A549 treated with ZK216348 at 1 μM for 4 hours (cell line): Measurements from ENCODE around the gene OR6X1. TPM values are rescaled to one million over a fixed set of nuclear protein-coding genes. Genes with fewer than 3 reads are reported as not detected.

Source experiments
- total RNA-seq: library from RNA; stranded (reverse); fragments of 200-300 nt; extraction: Qiagen RNA extraction; gene quantifications from 5 replicates; pipeline ENCODE4 v1.2.3, GENCODE V29; 2022; ENCODE audit warnings: low read depth

OR6X1 gene
- total RNA-seq: not detected in 5 replicates

GRCh38 chr11:123754101-123754568 is at the start of gene OR6X1:
Gene OR6X1 (minus strand): TSS chr11:123754518. CDS start chr11:123754518, 0 bp downstream.

DNA sequence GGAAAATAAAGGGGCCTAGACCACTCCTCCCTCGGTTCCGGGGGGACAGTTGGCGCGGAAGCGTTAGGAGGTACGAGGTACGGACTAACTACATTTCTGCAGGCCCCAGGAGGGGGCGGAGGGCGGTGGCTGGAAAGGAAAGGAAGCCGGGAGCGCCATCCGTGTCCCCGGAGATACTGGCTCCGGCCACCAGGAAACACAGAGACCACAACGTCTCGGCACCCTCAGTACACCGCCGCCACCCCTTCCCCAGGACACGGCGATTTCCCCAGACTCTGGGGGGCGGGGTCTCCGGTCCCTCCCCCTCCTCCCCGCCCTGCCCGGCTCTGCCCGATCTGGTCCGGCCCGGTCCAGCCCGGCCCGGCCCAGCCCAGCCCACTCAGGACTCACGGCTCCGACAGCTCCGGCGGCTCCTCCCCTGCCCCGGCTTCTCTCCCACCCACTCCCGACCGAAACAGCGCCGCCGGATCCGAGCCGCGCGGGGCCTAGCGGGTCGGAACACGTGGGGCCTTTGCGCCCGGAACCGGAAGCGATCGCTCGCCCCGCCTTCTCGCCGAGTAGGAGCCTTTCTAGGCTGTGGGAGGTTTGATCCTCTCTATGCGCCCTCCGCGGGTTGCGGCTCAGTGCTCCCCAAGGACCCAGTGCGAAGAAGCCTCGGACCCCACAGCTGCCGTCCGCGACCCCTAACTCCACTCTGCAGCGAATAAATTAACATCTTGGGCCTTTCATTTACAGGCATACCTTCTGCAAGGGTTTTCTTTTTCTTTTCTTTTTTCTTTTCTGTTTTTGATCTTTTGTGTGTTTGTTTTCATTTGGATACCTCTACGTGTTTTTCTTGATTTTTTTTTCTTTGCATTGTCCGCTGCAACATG is 12.9 kb downstream of the OR6X1 start, which contains the start of gene ZNF202:
ZNF202 (minus strand) TSS at position 502 of the 872 bp plus-strand sequence. CDS start 10,772 bp downstream, outside the sequence.

Other genes with a start within 250 kb of the OR6X1 start
- gene SCN3B, start 99.9 kb downstream of the OR6X1 start, total RNA-seq: 0.08 to 0.31 TPM (median 0.13 TPM) in 5 replicates
- gene ZNF202, start 12.9 kb downstream of the OR6X1 start, total RNA-seq: 9.8 to 13.5 TPM (median 10.5 TPM) in 5 replicates
- gene OR6M1, start 51.8 kb upstream of the OR6X1 start, total RNA-seq: not detected in 5 replicates
- not detected in 5 replicates for gene TMEM225, start 131.2 kb upstream of the OR6X1 start, total RNA-seq
- gene OR8D4, start 147.6 kb upstream of the OR6X1 start, total RNA-seq: not detected in 5 replicates
- not detected in 5 replicates for gene OR4D5, start 185.1 kb upstream of the OR6X1 start, total RNA-seq
- gene OR6T1, start 189.3 kb upstream of the OR6X1 start, total RNA-seq: not detected in 5 replicates
- not detected in 5 replicates for gene OR10S1, start 223.3 kb upstream of the OR6X1 start, total RNA-seq
- not detected in 5 replicates for gene OR10G6, start 240.6 kb upstream of the OR6X1 start, total RNA-seq